ENCODE measurements around the gene RHOH.

DNA sequence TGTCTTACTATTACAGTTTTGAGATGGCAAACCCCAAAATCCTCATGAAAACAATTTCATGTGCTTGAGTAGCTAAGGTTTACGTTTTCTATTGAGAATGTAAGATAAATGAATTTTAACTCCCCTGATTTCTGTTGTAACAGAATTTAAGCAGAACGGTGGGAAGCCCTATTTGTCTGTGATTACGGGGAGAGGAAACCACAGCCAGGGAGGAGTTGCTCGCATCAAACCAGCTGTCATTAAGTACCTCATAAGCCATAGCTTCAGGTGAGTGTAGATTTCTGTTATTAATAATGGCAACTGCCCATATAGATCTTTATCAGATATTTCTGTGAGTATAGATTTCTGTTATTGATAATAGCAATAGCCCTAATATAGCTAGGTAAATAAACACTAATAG is 44.2 kb upstream of the RHOH start:
- TF ChIP-seq CTCF (IDR thresholded peaks at IDR 0.05; ENCODE audit: low read depth, low read length, poor library complexity, severe bottlenecking) = no peak
- TF ChIP-seq EZH2phosphoT487 (IDR thresholded peaks at IDR 0.05; ENCODE audit: borderline replicate concordance, low read length) = no peak

All from DOHH2 (cell line).